Stimulated activated CD4-positive, alpha-beta T cell treated with anti-CD3 and anti-CD28 coated beads, Interleukin-4, amount 100 ng/mL, for 48 hours (primary cell): ENCODE results near the gene TRPV5.

Experiments
- DNase-seq, 2 donors: peaks; one replicate each; pipeline ENCODE4 v3.0.0-alpha.2; 2020; ENCODE audit warnings: low read depth in 2 of 2

The TRPV5 gene

DNA sequence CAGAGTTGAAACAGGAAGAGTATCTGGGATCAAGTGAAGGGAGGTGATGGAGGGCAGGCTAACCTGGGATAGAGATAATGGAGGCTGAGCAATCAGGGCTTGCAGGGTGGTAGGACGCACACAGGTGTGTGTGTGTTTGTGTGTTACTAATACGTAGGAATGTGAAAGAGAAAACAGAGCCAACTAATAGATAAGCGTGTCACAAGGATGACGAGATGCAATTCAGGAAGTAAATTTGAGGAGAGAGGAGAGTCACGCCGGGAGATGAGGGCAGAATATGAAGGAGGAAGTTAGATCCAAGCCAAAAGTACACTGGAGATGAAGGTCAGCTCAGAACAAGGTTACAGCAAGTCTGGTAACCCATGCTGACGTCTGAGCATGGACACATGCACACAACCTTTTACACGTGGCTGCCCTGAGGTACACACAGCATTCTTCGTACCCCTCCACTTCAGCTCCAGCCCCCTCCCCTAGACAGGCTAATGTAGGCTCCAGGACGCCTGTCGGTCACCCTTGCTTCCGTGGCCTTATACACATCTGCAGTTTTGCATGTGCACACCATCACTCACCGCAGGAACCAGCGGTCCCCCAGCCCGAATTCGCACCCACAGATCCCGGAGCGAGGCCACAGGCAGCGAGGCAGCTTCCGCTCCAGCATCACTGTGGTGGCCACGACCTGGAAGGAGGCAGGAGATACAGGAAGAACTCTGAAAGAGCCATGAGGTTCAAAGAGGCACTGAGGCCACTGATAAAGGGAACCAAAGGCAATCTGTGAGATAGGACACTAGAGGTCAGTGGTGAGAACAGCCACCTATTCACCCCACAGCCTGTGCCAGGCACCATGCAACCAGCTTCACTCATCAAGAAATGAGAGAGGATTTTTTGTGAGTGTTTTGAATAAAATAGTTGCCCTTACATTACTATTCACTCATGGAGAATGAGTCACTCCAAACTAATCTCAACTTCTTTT lies 24.3 kb downstream of the TRPV5 start:
- DNase-seq, result no peak

DNA sequence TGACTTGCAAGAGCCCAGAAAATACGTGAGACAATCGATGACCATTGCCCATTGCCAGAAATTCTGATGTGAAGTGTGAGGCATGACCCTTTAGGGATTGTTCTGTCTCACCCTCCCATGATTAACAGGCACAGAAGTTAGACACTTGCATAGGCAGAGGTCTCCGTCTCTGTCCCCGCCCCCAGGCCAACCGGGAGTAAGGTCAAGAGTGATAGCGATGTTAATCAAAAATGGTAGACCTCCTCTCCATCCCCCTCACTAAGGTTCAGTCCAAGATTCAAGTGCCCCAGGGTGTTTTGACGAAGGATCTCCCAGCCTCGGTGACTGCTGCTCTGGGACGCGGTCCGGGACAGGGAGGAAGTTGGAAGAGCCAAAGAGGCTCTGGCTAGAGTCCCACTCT lies 25.3 kb downstream of the TRPV5 start:
- no peak for DNase-seq

DNA sequence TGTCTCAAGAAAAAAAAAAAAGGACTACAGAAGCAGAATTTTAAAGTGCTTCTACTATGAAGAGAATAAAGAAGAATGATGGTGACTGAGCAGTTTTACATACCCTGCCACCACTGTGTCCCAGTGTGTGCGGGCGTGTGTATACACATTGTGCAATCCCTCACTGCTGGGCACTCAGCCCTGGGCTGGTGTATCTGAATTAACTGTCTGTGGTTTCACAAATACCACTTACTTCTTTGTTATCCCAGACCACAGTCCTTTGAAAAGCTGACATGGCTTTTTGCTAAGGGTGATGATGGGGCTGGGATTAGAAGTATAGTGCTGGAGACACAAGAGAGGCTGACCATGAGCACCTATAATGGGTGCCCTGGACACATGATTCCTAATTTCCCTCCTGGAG lies 26.9 kb downstream of the TRPV5 start:
- DNase-seq, result no peak

DNA sequence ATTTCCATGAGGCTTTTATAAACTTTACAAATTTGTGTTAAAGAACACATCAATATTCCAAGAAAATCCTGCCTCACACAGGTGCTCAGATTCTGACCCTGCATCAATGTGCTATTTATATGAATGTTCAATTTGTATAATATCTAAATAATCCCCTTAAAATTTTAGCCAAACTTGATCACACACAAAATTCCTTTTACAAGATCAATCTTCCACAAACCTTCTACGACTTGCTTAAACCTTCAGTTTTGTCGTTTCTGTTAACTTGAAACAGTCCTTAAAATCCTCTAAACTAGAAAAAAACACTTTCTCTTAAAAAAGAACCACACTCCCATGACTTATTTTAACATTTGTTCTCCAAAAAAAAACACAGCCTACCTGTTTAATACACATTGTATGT lies 27.8 kb downstream of the TRPV5 start:
- no peak for DNase-seq

DNA sequence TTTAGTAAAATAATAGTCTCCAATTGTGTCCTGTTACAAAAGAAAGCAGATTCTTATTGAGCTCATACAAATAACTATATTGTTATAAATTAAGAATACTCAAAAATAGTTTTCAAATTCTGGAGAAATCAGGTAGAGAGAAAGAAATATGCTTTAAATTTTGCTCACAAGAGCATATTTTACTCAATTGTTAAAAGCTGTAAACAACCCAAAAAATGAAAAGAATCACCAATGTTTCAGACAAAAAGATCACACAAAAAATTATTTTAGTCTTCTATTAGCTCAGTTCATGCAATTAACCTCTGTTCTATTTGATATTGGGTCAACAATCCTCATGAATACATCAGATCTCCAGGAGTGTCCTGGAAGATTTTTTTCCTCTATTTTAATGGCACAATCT lies 29.4 kb downstream of the TRPV5 start:
- DNase-seq, result no peak

DNA sequence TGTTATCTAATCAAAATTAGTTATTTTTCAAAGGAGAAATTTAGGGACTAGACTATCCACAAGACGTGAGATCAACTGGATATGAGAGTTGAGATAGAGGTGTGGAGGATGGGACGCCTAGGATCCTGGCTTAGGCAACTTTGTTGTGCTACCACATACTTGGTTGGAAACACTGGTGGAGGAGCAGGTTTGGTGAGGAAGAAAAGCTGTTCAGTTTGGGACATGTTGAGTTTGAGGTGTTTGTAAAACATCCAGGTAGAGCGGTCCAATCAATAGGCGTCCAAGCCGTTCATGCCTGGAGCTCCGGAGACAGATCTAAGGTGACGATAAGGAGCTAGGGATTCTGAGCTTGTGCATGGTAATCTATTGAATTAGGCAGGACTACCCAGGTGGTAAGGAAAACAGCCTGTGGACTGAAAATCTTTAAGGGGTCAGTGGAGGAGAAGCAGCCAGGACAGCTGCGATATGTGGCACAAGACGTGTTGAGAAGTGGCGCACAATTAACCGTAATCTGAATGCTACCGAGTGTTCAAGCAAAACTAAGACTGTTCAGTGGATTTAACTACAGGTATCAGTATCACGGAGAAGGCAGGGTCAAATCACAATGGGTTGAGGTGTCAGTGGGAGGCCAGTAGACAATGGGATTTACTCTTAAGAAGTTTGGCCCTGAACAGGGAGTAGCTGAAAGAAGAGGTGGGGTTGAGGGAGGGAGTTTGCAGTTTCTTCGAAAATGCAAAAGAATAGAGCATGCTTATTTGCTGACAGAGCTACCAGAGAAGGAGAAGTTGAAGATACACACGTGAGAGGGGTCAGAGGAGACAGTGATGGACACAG lies 31.9 kb downstream of the TRPV5 start:
- no peak for DNase-seq

DNA sequence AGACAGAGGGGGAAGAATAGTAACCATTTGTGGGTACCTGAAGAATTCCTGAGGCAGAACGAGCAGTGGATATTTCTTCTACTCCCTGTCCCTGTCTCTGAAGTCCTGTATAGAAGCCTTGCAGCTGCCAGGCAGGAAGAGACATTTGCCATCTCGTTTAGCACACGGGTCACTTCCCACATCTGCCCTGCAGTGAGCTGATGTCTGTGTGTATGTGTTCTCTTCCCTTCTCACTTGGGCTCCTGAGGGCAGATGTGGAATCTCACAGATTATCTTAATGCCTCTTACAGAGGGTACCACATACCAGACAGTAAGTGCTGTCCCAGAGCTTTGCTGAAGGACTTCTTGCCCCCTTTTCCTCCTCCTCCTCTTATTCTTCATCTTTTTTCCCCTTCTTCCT lies 33.9 kb downstream of the TRPV5 start:
- no peak for DNase-seq

DNA sequence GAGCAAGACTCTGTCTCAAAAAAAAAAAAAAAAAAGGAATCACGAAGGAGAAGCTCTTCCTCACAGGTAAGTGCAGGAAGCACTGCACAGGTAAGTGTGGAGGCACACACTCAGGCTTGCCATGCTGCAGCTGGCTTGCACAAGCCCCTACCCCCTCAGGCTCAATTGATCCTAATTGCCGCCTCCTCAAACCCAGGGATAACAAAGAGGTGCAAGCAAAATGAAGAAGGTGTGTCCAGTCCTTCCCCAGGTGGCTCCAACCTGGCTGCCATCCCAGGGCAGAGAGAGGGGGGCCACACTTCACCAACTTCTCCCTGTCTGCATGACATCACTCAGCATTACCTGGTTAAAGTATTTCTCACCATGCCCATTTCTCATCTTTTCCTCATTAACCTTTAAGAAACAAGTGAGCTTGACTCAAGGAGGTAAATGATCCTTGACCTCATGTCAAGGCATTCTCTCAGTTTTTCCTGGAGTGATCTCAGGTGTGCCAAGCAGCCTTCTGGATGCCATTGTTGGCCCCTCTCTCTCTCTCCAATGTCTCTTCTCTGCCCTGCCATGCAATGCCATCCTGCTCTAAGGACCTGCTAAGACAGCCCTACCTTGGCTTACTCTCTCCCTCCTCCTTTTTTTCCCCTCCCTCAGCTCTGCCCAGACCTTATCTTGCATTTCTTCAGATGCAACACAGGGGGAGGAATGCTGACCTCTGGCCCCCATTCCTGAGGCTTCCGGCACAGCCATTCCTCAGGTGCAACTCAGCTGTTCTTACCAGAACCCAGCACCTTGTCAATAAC lies 35.0 kb downstream of the TRPV5 start:
- DNase-seq, result no peak

DNA sequence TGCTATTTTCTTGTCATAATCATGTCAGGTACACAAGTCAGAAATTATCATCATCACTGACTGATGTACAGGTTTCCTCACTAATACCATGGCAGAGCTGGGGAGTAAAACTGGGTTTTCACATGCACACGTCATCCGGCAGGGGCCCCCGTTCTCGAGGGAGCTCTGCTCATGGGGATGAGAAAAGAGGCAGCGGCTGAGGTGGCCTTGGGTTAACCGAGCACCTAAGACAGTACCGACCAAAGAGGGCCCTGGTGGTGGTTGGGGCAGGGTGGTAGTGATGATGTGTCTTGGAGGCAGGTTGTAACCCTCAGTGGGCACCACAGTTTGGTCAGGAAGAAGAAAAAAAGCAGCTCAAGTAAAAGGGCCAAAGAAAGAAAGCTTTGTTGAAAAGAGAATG lies 35.9 kb downstream of the TRPV5 start:
- no peak for DNase-seq

DNA sequence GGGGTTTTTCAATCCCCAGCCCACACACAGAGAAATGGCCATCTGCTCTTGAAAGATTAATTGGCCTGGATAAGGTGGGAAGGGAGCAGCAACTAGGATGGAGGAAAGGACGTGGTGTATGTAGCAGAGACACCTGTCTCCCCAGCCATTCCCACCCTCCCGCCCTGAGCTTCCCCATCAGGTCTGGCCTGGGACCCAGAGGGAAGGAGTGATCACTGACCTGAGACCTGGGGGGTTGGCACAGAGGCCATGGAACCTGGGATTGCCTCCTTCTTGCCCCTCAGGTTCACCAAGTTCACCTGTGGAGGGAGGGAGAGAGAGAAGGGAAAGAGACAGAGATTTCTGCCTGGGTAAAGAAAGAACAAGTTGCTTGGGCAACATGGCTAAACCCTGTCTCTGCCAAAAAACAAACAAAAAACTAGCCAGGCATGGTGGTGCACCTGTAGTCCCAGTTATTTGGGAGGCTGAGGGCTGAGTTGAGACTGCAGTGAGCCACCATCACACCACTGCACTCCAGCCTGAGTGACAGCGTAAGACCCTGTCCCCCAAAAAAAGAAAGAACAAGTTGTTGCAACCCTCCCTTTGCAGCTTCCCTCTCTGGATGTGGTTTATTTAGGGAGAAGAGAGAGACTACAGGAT lies 36.7 kb downstream of the TRPV5 start:
- no peak for DNase-seq

DNA sequence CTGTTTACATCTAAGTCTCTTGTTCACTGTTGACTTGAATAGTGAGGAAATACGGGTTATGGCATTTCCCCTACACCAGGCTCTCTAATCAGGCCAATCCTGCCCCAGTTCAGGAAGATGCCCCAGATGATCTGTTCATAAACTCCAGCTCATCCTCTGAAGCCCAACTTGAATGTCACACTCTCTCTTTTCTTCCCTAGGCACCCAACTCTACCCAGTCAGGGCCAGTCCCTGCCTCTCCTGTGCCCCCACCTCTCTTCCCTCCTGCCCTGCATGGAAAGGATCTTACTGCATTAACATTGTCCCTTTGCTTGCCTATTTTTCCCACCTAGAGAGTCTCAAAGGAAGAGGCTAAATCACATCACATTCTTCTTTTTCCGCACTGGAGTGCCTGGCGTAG lies 37.4 kb downstream of the TRPV5 start:
- DNase-seq, result no peak

DNA sequence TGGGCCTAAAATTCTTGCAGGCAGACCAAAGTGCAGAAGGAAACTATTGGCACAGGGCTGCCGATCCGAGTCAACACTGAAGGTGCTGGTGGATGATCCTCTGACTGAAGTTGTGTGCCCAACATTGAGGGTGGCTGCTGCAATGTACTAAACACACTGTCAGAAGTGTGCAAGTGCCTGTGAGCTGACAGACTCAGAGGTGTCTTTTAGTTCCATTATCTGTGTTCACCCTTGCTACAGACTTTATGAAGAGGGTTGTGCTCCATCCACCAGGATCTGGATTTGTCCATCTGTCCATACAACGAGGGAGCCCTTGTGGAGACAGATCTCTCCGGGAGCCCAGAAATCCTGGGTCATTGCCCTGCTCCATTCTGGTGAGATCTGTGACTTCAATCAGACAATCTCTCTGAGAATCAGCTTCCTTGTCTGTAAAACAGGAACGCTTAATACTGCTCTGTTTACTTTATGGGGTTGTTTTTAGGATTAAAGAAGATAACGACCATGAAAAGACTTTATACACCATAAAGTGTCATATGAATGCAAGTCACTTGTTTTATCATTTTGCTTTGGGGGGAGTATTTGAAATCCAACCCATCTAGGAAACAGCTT lies 38.5 kb downstream of the TRPV5 start:
- no peak for DNase-seq

DNA sequence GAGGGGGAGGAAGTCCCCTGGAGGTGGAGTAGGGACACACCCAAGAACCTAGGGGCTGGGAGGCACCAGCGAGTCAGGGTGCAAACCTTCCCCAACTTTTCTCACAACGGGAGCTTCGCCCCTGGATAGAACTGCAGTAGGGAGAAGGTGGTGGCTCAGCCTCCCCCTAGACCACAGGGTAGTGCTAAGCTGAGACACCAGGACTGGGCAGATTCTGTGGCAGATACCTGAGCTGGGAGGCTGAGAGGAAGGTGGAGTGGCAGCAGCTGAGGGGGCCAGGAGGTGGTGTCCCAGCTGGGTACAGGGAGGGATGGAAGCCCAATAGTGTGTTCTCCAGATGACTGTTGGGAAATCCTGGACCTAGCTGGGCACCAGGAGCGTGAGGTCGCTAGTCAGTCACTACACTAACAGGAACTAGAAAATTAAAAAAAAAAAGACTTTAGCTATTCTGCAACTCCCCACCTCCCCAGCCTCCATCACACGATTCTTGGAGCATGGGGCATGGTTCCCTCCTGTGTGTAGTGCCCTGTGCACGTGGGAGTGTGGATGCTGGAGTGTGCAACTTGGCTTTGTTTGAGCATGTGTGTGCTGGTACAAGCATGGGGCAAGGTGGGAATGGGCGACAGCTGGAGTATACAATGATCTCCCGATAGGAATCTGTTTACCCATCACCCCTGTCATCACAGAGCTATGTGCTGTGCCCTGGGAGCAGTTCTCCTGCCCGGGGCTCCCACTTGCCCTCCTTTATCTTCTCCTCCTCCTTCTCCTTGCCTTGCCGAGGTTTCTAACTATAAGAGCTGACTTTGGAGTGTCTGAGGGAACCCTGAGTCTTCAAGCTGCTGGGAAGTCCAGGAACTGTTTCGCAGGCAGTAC lies 39.2 kb downstream of the TRPV5 start:
- no peak for DNase-seq

DNA sequence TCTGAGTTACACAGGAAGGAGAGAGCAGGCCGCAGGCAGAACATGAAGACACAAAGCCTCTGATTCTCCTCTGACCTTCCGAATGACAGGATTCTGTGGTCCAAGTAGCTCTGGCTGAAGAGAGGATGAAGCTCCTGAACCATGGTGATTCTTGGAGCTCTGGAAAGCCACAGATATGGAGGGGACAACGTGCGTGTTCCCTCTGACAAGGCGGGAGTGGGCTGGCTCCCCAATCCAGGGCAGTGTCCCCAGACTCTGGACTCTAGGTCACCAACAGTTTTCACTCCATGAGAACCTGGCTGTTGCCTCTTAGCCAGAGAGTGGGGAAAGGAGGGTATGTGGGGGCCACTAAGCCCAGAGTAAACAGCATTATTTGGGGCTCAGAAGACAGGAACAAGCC lies 40.6 kb downstream of the TRPV5 start:
- no peak for DNase-seq

DNA sequence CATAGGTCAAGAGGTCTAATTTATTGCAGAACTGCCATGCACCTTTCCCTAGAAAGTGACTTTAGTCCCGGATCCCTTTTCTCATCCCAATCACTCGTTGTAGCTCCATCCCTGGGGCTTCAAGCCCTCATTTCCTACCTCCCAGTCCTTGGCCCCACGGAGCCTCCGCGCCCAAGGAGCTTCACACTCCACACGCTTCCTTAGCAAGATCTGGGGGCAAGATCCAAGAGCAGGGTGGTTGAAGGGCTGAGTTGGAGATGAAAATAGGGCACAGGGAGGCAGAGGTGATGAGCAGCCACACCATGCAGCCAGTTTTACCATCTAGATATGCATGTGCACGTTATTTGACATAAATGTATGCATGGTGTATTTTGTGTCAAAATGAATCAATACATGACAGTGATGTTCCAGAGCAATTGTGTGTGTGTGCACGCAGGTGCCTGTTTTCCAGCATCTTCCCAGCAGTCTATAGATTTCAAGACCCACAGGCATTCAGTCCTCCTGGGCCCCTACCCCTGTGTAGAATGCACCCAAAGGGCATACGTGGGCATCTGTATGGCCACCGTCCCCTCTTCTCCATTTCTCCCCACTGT lies 42.0 kb downstream of the TRPV5 start:
- no peak for DNase-seq

DNA sequence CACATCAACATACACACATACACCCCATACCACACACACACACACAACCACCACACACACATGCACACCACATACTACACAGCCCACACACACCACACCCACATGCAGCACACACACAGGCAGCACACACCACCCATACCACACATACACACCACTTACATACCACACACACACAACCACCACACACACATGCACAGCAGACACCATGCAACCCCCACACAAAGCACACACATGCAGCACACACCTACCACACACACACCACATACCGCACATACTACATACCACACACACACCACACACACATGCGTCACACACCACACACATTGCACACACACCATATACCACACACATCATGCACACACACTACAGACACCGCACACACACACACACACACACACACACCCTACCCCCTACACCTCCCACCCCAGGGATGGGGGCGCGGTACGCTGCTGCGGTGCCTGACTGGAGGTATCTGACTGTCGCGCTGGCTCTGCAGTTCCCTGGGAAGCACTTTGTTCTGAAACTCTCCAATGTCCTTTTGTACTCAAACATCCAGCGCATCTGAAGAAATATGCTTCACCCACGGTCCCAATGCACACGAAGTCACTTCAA lies 42.6 kb downstream of the TRPV5 start:
- DNase-seq, result no peak

DNA sequence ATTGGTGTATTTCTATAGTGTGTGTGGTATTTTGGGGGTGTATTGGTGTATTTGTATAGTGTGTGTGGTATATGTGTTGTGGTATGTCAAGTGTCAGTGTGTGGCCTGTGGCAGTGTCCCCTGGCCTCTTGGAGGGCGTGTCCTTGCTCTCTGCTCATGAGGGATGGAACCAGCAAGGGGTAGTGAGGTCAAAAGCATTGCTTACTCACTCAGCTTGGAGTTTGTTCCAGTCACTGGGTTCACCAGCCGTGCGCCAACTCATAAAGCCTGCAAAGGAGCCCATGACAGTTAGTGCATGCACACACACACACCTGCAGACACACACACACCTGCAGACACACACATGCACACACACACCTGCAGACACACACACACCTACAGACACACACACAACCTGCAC lies 43.7 kb downstream of the TRPV5 start:
- DNase-seq, result no peak

DNA sequence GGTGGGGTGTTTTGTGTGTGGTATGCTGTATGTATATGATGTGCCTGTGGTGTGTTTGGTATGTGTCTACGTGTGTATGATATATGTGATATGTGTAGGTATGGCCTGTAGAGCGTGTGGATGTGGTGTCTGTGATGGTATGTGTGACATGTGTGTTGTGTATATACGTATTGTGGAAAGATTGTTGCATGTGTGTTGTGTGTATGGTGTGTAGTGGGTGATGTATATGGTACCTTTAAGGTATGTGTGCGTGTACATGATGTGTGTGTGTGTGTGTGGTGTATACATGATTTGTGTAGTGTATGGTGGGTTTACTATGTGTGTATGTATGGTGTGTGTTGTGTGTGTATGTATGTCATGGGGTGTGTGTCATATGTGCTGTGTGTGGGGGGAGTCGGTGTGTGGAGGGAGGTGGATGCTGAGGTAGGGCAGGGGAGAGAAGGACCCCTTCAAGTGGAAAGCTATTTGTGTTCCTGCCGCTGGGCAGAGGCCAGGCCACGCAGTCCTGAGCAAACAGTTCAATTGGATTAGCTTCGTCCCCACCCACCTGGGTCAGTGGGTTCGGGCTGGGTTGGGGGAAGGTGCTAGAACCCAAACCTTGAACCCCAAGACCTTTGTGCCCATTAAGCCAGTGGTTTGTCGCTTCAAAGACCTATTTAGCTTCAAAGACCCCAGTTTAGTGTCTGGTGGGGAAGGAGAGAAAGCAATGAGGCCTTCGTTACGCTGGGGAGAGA lies 46.1 kb downstream of the TRPV5 start:
- DNase-seq, result no peak

DNA sequence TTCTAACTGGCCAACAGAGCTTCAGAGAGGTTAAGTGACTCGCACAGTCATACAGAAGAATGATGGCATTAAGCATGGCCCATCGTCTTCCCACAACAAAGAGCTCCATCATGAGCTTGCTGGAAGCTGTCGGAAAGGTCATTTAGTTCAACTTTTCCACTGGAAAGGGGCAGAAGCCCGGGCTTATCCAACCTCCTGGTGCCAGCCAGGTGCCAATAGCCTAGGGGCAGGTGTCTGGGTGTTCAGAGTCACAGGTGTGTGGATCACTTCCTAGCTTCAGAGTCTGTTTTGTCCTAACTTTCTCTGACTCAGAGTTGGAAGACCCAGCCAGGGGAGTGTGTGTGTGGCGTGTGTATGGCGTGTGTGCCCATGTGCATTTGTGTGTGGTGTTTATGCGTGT lies 46.7 kb downstream of the TRPV5 start:
- DNase-seq, result no peak
